Activated naive CD8-positive, alpha-beta T cell treated with anti-CD3 and anti-CD28 coated beads, Interleukin-2, amount 50 U/mL, for 24 hours (primary cell): Measurements from ENCODE around the gene DTWD2.

Experiments used
- ATAC-seq: fragments of 150-1000 bp; cut with Tn5 transposase; one replicate; pipeline ENCODE4 v1.10.0; 2021
- DNase-seq: peaks from one replicate; pipeline ENCODE4 v3.0.0; 2021
- H3K27ac Mint-ChIP-seq: one replicate; pipeline ENCODE4 v1.8.0; 2021; ENCODE audit warnings: mild to moderate bottlenecking, mixed read lengths
- H3K27me3 Mint-ChIP-seq: one replicate; pipeline ENCODE4 v1.8.0; 2021; ENCODE audit warnings: mixed read lengths
- H3K36me3 Mint-ChIP-seq: one replicate; pipeline ENCODE4 v1.8.0; 2021; ENCODE audit warnings: low read depth, mixed read lengths
- H3K4me1 Mint-ChIP-seq: one replicate; pipeline ENCODE4 v1.8.0; 2021; ENCODE audit warnings: mixed read lengths
- H3K4me3 Mint-ChIP-seq: one replicate; pipeline ENCODE4 v1.8.0; 2021; ENCODE audit warnings: mild to moderate bottlenecking, moderate library complexity, mixed read lengths
- H3K9me3 Mint-ChIP-seq: one replicate; pipeline ENCODE4 v1.8.0; 2021; ENCODE audit warnings: mixed read lengths

Gene DTWD2

GRCh38 chr5:118832974-118833373 is 155.4 kb downstream of the DTWD2 start:
- no peaks in the 10 kb centered on the region for H3K27me3 Mint-ChIP-seq
- no peaks in the 10 kb centered on the region for H3K4me1 Mint-ChIP-seq
- no peak overlapping the region for H3K4me3 Mint-ChIP-seq
- no peaks in the 10 kb centered on the region for H3K9me3 Mint-ChIP-seq
- no peaks in the 10 kb centered on the region for H3K36me3 Mint-ChIP-seq
- ATAC-seq (no peak), DNase-seq (no peak)
- no peak overlapping the region for H3K27ac Mint-ChIP-seq

- no peak overlapping the region for H3K4me3 Mint-ChIP-seq
- H3K27ac Mint-ChIP-seq = no peak overlapping the region
- H3K36me3 Mint-ChIP-seq = no peaks in the 10 kb centered on the region
Observed at GRCh38 chr5:118825226-118825625, 163.1 kb downstream of the DTWD2 start.

GRCh38 chr5:118818604-118819003 is 169.7 kb downstream of the DTWD2 start:
- no peak for ATAC-seq
- Mint-ChIP-seq H3K4me1 (no peaks in the 10 kb centered on the region), H3K27me3 (no peaks in the 10 kb centered on the region), H3K9me3 (peaks cover 4% of the 10 kb centered on the region), H3K36me3 (no peaks in the 10 kb centered on the region), H3K4me3 (no peak overlapping the region), H3K27ac (no peak overlapping the region)
- no peak for DNase-seq

More at GRCh38 chr5:118825226-118825625, 163.1 kb downstream of the DTWD2 start:
- H3K4me1 Mint-ChIP-seq = no peaks in the 10 kb centered on the region
- H3K27me3 Mint-ChIP-seq = no peaks in the 10 kb centered on the region
- H3K9me3 Mint-ChIP-seq = no peaks in the 10 kb centered on the region
- DNase-seq (no peak), ATAC-seq (no peak)

GRCh38 chr5:118808441-118808840 is 179.9 kb downstream of the DTWD2 start:
- no peaks in the 10 kb centered on the region for H3K27me3 Mint-ChIP-seq
- peaks cover 6% of the 10 kb centered on the region for H3K36me3 Mint-ChIP-seq
- H3K4me3 Mint-ChIP-seq = no peak overlapping the region

GRCh38 chr5:118806571-118806970 is 181.8 kb downstream of the DTWD2 start:
- H3K27me3 Mint-ChIP-seq = no peaks in the 10 kb centered on the region
- H3K4me1 Mint-ChIP-seq = no peaks in the 10 kb centered on the region
- no peak overlapping the region for H3K4me3 Mint-ChIP-seq
- ATAC-seq = no peak
- H3K36me3 Mint-ChIP-seq = peaks cover 6% of the 10 kb centered on the region
- peaks cover 16% of the 10 kb centered on the region for H3K9me3 Mint-ChIP-seq
- no peak overlapping the region for H3K27ac Mint-ChIP-seq
- DNase-seq = no peak

More at GRCh38 chr5:118808441-118808840, 179.9 kb downstream of the DTWD2 start:
- no peak for ATAC-seq
- no peak overlapping the region for H3K27ac Mint-ChIP-seq
- peaks cover 28% of the 10 kb centered on the region for H3K9me3 Mint-ChIP-seq
- no peaks in the 10 kb centered on the region for H3K4me1 Mint-ChIP-seq
- DNase-seq = no peak

- Mint-ChIP-seq H3K27me3 (no peaks in the 10 kb centered on the region), H3K4me1 (no peaks in the 10 kb centered on the region), H3K36me3 (peaks cover 3% of the 10 kb centered on the region), H3K4me3 (no peak overlapping the region), H3K27ac (no peak overlapping the region), H3K9me3 (peaks cover 6% of the 10 kb centered on the region)
- ATAC-seq = no peak
- DNase-seq = no peak
Observed at GRCh38 chr5:118802335-118802734, 186.0 kb downstream of the DTWD2 start.

GRCh38 chr5:118796081-118796480 is 192.3 kb downstream of the DTWD2 start:
- no peaks in the 10 kb centered on the region for H3K36me3 Mint-ChIP-seq
- DNase-seq = no peak
- ATAC-seq = no peak
- no peaks in the 10 kb centered on the region for H3K4me1 Mint-ChIP-seq
- no peaks in the 10 kb centered on the region for H3K27me3 Mint-ChIP-seq
- H3K4me3 Mint-ChIP-seq = no peak overlapping the region
- H3K27ac Mint-ChIP-seq = no peak overlapping the region
- H3K9me3 Mint-ChIP-seq = no peaks in the 10 kb centered on the region

- no peaks in the 10 kb centered on the region for H3K9me3 Mint-ChIP-seq
- no peak overlapping the region for H3K4me3 Mint-ChIP-seq
- DNase-seq (no peak), ATAC-seq (no peak)
- H3K36me3 Mint-ChIP-seq = no peaks in the 10 kb centered on the region
- no peaks in the 10 kb centered on the region for H3K27me3 Mint-ChIP-seq
- H3K4me1 Mint-ChIP-seq = no peaks in the 10 kb centered on the region
- no peak overlapping the region for H3K27ac Mint-ChIP-seq
Observed at GRCh38 chr5:118794281-118794680, 194.1 kb downstream of the DTWD2 start.

- no peak overlapping the region for H3K4me3 Mint-ChIP-seq
- no peak overlapping the region for H3K27ac Mint-ChIP-seq
- no peak for ATAC-seq
- DNase-seq = no peak
- no peaks in the 10 kb centered on the region for H3K36me3 Mint-ChIP-seq
- H3K27me3 Mint-ChIP-seq = no peaks in the 10 kb centered on the region
- H3K4me1 Mint-ChIP-seq = no peaks in the 10 kb centered on the region
- no peaks in the 10 kb centered on the region for H3K9me3 Mint-ChIP-seq
Observed at GRCh38 chr5:118793652-118794051, 194.7 kb downstream of the DTWD2 start.

- no peaks in the 10 kb centered on the region for H3K4me1 Mint-ChIP-seq
- DNase-seq (no peak), ATAC-seq (no peak)
- H3K36me3 Mint-ChIP-seq = no peaks in the 10 kb centered on the region
- no peak overlapping the region for H3K27ac Mint-ChIP-seq
- no peaks in the 10 kb centered on the region for H3K27me3 Mint-ChIP-seq
- no peaks in the 10 kb centered on the region for H3K9me3 Mint-ChIP-seq
- H3K4me3 Mint-ChIP-seq = no peak overlapping the region
Observed at GRCh38 chr5:118793091-118793490, 195.3 kb downstream of the DTWD2 start.

- DNase-seq (peak; percentile 7), ATAC-seq (peak; percentile 43)
- Mint-ChIP-seq H3K36me3 (no peaks in the 10 kb centered on the region), H3K4me3 (no peak overlapping the region), H3K9me3 (no peaks in the 10 kb centered on the region), H3K4me1 (no peaks in the 10 kb centered on the region), H3K27ac (no peak overlapping the region), H3K27me3 (no peaks in the 10 kb centered on the region)
Observed at GRCh38 chr5:118791926-118792734, 196.2 kb downstream of the DTWD2 start.

GRCh38 chr5:118789366-118789765 is 199.0 kb downstream of the DTWD2 start:
- H3K9me3 Mint-ChIP-seq = no peaks in the 10 kb centered on the region
- H3K27me3 Mint-ChIP-seq = no peaks in the 10 kb centered on the region

GRCh38 chr5:118788351-118788750 is 200.0 kb downstream of the DTWD2 start:
- H3K9me3 Mint-ChIP-seq = no peaks in the 10 kb centered on the region
- H3K27me3 Mint-ChIP-seq = no peaks in the 10 kb centered on the region
- ATAC-seq (no peak), DNase-seq (no peak)
- no peaks in the 10 kb centered on the region for H3K36me3 Mint-ChIP-seq
- no peak overlapping the region for H3K4me3 Mint-ChIP-seq
- no peaks in the 10 kb centered on the region for H3K4me1 Mint-ChIP-seq
- no peak overlapping the region for H3K27ac Mint-ChIP-seq

More at GRCh38 chr5:118789366-118789765, 199.0 kb downstream of the DTWD2 start:
- Mint-ChIP-seq H3K4me1 (no peaks in the 10 kb centered on the region), H3K27ac (no peak overlapping the region), H3K36me3 (no peaks in the 10 kb centered on the region), H3K4me3 (no peak overlapping the region)
- DNase-seq (no peak), ATAC-seq (no peak)
